ENCODE measurements around the gene KRTAP5-5. TPM values are rescaled to one million over a fixed set of nuclear protein-coding genes. Genes with fewer than 3 reads are reported as not detected.
"Not testable (repeated sequence)": the region's sequence is repeated elsewhere in the genome, so short reads cannot be mapped to it uniquely, and the experiment has no call there.

The KRTAP5-5 gene
- total and polyA plus RNA-seq, 2 of the 13 experiments (the other 11 are each of a cell fraction or from before 2014, with no cell fraction given) = not detected

DNA sequence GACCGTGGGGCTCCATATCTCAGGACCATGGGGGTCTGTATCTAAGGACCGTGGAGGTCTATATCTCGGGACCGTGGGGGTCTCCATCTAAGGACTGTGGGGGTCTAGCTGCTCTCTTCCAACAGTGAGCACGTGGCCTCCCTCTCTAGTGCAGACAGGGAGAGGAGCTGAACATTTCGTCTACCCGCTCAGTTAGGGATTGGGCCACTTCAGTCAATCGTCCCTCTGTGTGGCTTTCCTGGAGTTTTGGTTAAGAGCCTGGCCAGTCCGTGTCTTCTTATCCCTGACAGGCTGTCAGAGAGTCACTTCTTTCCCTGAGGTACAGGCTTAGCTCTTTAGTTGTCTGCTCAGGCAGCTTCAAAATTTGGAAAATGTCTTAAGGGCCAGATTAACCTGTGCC lies 47.6 kb upstream of the KRTAP5-5 start:
- H3K9me3 ChIP-seq (ENCODE audit: low read length) = peaks cover 8% of the 10 kb centered on the region
- intact Hi-C loops (cut with micrococcal nuclease; ENCODE audit: unreplicated experiment) = no loop called here
- H3K27ac ChIP-seq (ENCODE audit: extremely low read length, insufficient read depth, low read length) = no peak overlapping the region
- H3K4me1 ChIP-seq (ENCODE audit: insufficient read depth, low read length) = no peaks in the 10 kb centered on the region
- H2AFZ ChIP-seq (ENCODE audit: low read length) = no peak overlapping the region
- no peaks in the 10 kb centered on the region for H3K36me3 ChIP-seq (replicated peaks in 1 of 2; ENCODE audit: control insufficient read depth in 1 of 2, insufficient read depth in 2 of 2, low read length in 2 of 2)
- no peak for FAIRE-seq
- BruUV-seq (replicated peaks) = no TSS peak
- TF ChIP-seq DR1 (CRISPR knock-in tag; IDR thresholded peaks at IDR 0.05) = no peak
- H3K27me3 ChIP-seq (ENCODE audit: control insufficient read depth in 1 of 2, insufficient read depth in 2 of 2, low read length in 2 of 2) = no peaks in the 10 kb centered on the region
- H4K20me1 ChIP-seq (ENCODE audit: insufficient read depth, low read length) = 0 out of 2 replicates have a peak, but pooled peaks cover 2% of the 10 kb centered on the region
- H3K9ac ChIP-seq (ENCODE audit: insufficient read depth, low read depth, low read length) = no peak overlapping the region
- POLR2A ChIA-PET = no interaction called here
- no peak for ATAC-seq
- DNase-seq (ENCODE audit: low spot score) = no peak
- no peak overlapping the region for H3K4me2 ChIP-seq (ENCODE audit: low read depth, low read length)
- H3K79me2 ChIP-seq (ENCODE audit: insufficient read depth, low read length) = no peaks in the 10 kb centered on the region
- 53% methylated on average over 8 of the region's 9 CpGs for WGBS (ENCODE audit: low lambda C conversion rate)
- H3K4me3 ChIP-seq (replicated peaks in 1 of 3; ENCODE audit: insufficient read depth in 1 of 3, low read depth in 2 of 3, low read length in 3 of 3) = no peak overlapping the region
- CTCF ChIA-PET (ENCODE audit: low intra/inter-chr PET ratio, low total read pairs) = no interaction called here
- in situ Hi-C loops (cut with HindIII; ENCODE audit: extremely low pct_ligation_motif_present, low pct_unique_long_range_greater_than_20kb) = no loop called here

- CTCF ChIA-PET (ENCODE audit: low intra/inter-chr PET ratio, low total read pairs) = not testable (repeated sequence)
These were observed 46.7 kb upstream of the KRTAP5-5 start for GRCh38 chr11:1582909-1583308.

DNA sequence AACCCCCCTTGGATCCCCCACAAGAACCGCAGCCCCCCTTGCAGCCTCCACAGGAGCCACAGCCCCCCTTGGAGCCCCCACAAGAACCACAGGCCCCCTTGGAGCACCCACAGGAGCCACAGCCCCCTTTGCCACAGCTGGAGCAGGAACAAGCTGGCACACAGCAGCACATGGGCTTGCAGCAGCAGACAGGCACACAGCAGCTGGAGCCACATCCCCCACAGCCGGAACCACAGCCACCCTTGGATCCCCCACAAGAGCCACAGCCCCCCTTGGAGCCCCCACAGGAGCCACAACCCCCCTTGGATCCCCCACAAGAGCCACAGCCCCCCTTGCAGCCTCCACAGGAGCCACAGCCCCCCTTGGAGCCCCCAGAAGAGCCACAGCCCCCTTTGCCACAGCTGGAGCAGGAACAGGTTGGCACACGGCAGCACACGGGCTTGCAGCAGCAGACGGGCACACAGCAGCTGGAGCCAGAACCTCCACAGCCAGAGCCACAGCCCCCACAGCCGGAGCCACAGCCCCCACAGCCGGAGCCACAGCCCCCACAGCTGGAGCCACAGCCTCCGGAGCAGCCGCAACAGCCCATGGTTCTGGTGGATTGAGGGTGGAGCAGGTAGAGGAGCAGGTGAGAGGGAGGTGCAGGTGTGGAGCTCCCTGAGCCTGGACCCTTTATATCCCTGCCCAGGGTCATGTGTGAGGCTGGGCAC lies 44.8 kb upstream of the KRTAP5-5 start, which contains the start of gene KRTAP5-1:
TSS of gene KRTAP5-1 (minus strand) at position 623 of the 710 bp plus-strand sequence. CDS start at position 589, 34 bp downstream.
- 53% methylated on average over 4 of the region's 9 CpGs for WGBS (ENCODE audit: low lambda C conversion rate)
- DNase-seq (ENCODE audit: low spot score); POLR2A ChIA-PET; CTCF ChIA-PET (ENCODE audit: low intra/inter-chr PET ratio, low total read pairs); H3K4me2 ChIP-seq (ENCODE audit: low read depth, low read length); H3K9ac ChIP-seq (ENCODE audit: insufficient read depth, low read depth, low read length); H3K27ac ChIP-seq (ENCODE audit: extremely low read length, insufficient read depth, low read length); H4K20me1 ChIP-seq (ENCODE audit: insufficient read depth, low read length); ATAC-seq; H3K36me3 ChIP-seq (replicated peaks in 1 of 2; ENCODE audit: control insufficient read depth in 1 of 2, insufficient read depth in 2 of 2, low read length in 2 of 2); in situ Hi-C loops (cut with HindIII; ENCODE audit: extremely low pct_ligation_motif_present, low pct_unique_long_range_greater_than_20kb); H3K4me3 ChIP-seq (replicated peaks in 1 of 3; ENCODE audit: insufficient read depth in 1 of 3, low read depth in 2 of 3, low read length in 3 of 3); intact Hi-C loops (cut with micrococcal nuclease; ENCODE audit: unreplicated experiment); H3K9me3 ChIP-seq (ENCODE audit: low read length); H3K79me2 ChIP-seq (ENCODE audit: insufficient read depth, low read length); FAIRE-seq; H3K27me3 ChIP-seq (ENCODE audit: control insufficient read depth in 1 of 2, insufficient read depth in 2 of 2, low read length in 2 of 2); H2AFZ ChIP-seq (ENCODE audit: low read length); BruUV-seq (replicated peaks): not testable (repeated sequence)
- H3K4me1 ChIP-seq (ENCODE audit: insufficient read depth, low read length) = 0 out of 2 replicates have a peak, but pooled peaks cover 12% of the 10 kb centered on the region

More at GRCh38 chr11:1582909-1583308, 46.7 kb upstream of the KRTAP5-5 start:
- 81% methylated on average over 2 of the region's 2 CpGs for WGBS (ENCODE audit: low lambda C conversion rate)
- H3K4me1 ChIP-seq (ENCODE audit: insufficient read depth, low read length); POLR2A ChIA-PET; FAIRE-seq; BruUV-seq (replicated peaks); ATAC-seq; H3K36me3 ChIP-seq (replicated peaks in 1 of 2; ENCODE audit: control insufficient read depth in 1 of 2, insufficient read depth in 2 of 2, low read length in 2 of 2); H3K27me3 ChIP-seq (ENCODE audit: control insufficient read depth in 1 of 2, insufficient read depth in 2 of 2, low read length in 2 of 2); DNase-seq (ENCODE audit: low spot score); H3K4me3 ChIP-seq (replicated peaks in 1 of 3; ENCODE audit: insufficient read depth in 1 of 3, low read depth in 2 of 3, low read length in 3 of 3); H3K9ac ChIP-seq (ENCODE audit: insufficient read depth, low read depth, low read length); H3K9me3 ChIP-seq (ENCODE audit: low read length); H3K79me2 ChIP-seq (ENCODE audit: insufficient read depth, low read length); H3K27ac ChIP-seq (ENCODE audit: extremely low read length, insufficient read depth, low read length); H3K4me2 ChIP-seq (ENCODE audit: low read depth, low read length); intact Hi-C loops (cut with micrococcal nuclease; ENCODE audit: unreplicated experiment); in situ Hi-C loops (cut with HindIII; ENCODE audit: extremely low pct_ligation_motif_present, low pct_unique_long_range_greater_than_20kb); H4K20me1 ChIP-seq (ENCODE audit: insufficient read depth, low read length); H2AFZ ChIP-seq (ENCODE audit: low read length): not testable (repeated sequence)
